ENCODE measurements around the gene SHROOM3. TPM values are rescaled to one million over a fixed set of nuclear protein-coding genes. Genes with fewer than 3 reads are reported as not detected.

Gene SHROOM3
- total and polyA plus RNA-seq, 2 experiments from 2014 or later: 11.3 to 73.5 TPM

- no peaks in the 10 kb centered on the region for H3K4me1 ChIP-seq (ENCODE audit: insufficient read depth)
- peaks cover 9% of the 10 kb centered on the region; the same call in 1 of the 3 replicates for H3K4me1 Mint-ChIP-seq
- H3K27me3 Mint-ChIP-seq (ENCODE audit: insufficient read depth, low read depth, poor library complexity): no peaks in the 10 kb centered on the region
Observed at GRCh38 chr4:76740866-76741662, 306.0 kb downstream of the SHROOM3 start.

More at GRCh38 chr4:76740866-76741662, 306.0 kb downstream of the SHROOM3 start:
- Histone ChIP-seq H3K4me3 (no peak overlapping the region), H4K20me1 (replicated peaks; ENCODE audit: insufficient read depth) (peaks cover 4% of the 10 kb centered on the region; the same call in 1 of the 2 replicates), H3K36me3 (ENCODE audit: insufficient read depth) (peaks cover 6% of the 10 kb centered on the region; the same call in 1 of the 2 replicates), H3K27me3 (ENCODE audit: insufficient read depth) (no peaks in the 10 kb centered on the region), H3K9me2 (ENCODE audit: insufficient read depth) (no peaks in the 10 kb centered on the region), H3F3A (replicated peaks; ENCODE audit: low read depth) (no peaks in the 10 kb centered on the region), H3K4me2 (no peak overlapping the region), H3K27ac (ENCODE audit: low read depth) (no peak overlapping the region), H2AFZ (no peak overlapping the region), H3K79me2 (replicated peaks; ENCODE audit: insufficient read depth) (peaks cover 19% of the 10 kb centered on the region; the same call in 1 of the 2 replicates)
- peaks cover 23% of the 10 kb centered on the region for H3K36me3 Mint-ChIP-seq (ENCODE audit: low read depth)
- no peaks in the 10 kb centered on the region for H3K9me3 Mint-ChIP-seq
- peak; percentile 53 for DNase-seq (ENCODE audit: low spot score)
- no peak overlapping the region for H3K27ac Mint-ChIP-seq
- H3K4me3 Mint-ChIP-seq: no peak overlapping the region
- TF ChIP-seq JUNB (IDR thresholded peaks at IDR 0.05; ENCODE audit: unreplicated experiment) (no peak), CTCF (conservative IDR thresholded peaks at IDR 0.05; ENCODE audit: low read depth in 2 of 2) (no peak), NANOG (IDR thresholded peaks at IDR 0.05; ENCODE audit: borderline replicate concordance) (no peak), ZNF462 (CRISPR knock-in tag; IDR thresholded peaks at IDR 0.05) (no peak), CREB1 (CRISPR knock-in tag; IDR thresholded peaks at IDR 0.05; ENCODE audit: low read depth) (no peak), ZNF114 (CRISPR knock-in tag; IDR thresholded peaks at IDR 0.05) (no peak), STAT1 (IDR thresholded peaks at IDR 0.05; ENCODE audit: unreplicated experiment) (no peak), ETS1 (IDR thresholded peaks at IDR 0.05) (no peak), REST (IDR thresholded peaks at IDR 0.05; ENCODE audit: unreplicated experiment) (no peak), EZH2 (IDR thresholded peaks at IDR 0.05; ENCODE audit: low read depth, unreplicated experiment) (no peak), EZH2phosphoT487 (IDR thresholded peaks at IDR 0.05; ENCODE audit: unreplicated experiment) (no peak), ZNF331 (CRISPR knock-in tag; IDR thresholded peaks at IDR 0.05; ENCODE audit: low read depth) (no peak), POLR2AphosphoS5 (IDR thresholded peaks at IDR 0.05; ENCODE audit: low read depth) (no peak)
- ATAC-seq: peak; percentile 76

Data from GM23338 (cell line).